ENCODE data around the gene TCERG1. TPM values are rescaled to one million over a fixed set of nuclear protein-coding genes. Genes with fewer than 3 reads are reported as not detected.

TCERG1 gene
- total RNA-seq, 1 experiment from 2014 or later: 75.9 TPM

DNA sequence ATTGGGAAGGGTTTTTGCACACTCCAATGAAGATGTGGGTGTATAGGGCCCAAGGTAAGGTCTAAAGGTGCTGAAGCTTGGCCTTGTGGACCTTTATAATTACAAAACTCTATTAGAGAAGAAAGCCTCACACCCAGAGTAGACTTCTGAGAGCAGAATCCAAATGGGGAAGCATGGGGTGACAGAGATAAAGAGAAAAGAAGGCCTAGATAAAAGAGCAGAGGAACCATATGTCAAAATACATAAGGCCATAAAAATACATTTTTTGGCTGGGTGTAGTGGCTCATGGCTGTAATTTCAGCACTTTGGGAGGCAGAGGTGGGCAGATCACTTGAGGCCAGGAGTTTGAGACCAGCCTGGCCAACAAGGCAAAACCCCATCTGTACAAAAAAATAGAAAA is 27.4 kb upstream of the TCERG1 start:
- H3K27me3 ChIP-seq (ENCODE audit: control insufficient read depth, insufficient read depth, low read length): no peaks in the 10 kb centered on the region; the same call in 1 of the 2 replicates
- no peaks in the 10 kb centered on the region for H3K4me1 ChIP-seq (ENCODE audit: control insufficient read depth, insufficient read depth, low read length)
- H3K36me3 ChIP-seq (ENCODE audit: control insufficient read depth, insufficient read depth, low read length): no peaks in the 10 kb centered on the region
- intact Hi-C loops (cut with micrococcal nuclease; ENCODE audit: unreplicated experiment): no loop called here
- no peak for DNase-seq (ENCODE audit: low read depth, low spot score)
- no peak for ATAC-seq
- TF ChIP-seq POLR2AphosphoS5 (IDR thresholded peaks at IDR 0.05; ENCODE audit: low read depth, low read length) (no peak), TCF7L2 (IDR thresholded peaks at IDR 0.05; ENCODE audit: low read depth, low read length) (no peak), SIN3A (IDR thresholded peaks at IDR 0.05; ENCODE audit: borderline replicate concordance, insufficient read depth, low read depth, low read length) (no peak)
- TF ChIP-seq, protein P1, sequence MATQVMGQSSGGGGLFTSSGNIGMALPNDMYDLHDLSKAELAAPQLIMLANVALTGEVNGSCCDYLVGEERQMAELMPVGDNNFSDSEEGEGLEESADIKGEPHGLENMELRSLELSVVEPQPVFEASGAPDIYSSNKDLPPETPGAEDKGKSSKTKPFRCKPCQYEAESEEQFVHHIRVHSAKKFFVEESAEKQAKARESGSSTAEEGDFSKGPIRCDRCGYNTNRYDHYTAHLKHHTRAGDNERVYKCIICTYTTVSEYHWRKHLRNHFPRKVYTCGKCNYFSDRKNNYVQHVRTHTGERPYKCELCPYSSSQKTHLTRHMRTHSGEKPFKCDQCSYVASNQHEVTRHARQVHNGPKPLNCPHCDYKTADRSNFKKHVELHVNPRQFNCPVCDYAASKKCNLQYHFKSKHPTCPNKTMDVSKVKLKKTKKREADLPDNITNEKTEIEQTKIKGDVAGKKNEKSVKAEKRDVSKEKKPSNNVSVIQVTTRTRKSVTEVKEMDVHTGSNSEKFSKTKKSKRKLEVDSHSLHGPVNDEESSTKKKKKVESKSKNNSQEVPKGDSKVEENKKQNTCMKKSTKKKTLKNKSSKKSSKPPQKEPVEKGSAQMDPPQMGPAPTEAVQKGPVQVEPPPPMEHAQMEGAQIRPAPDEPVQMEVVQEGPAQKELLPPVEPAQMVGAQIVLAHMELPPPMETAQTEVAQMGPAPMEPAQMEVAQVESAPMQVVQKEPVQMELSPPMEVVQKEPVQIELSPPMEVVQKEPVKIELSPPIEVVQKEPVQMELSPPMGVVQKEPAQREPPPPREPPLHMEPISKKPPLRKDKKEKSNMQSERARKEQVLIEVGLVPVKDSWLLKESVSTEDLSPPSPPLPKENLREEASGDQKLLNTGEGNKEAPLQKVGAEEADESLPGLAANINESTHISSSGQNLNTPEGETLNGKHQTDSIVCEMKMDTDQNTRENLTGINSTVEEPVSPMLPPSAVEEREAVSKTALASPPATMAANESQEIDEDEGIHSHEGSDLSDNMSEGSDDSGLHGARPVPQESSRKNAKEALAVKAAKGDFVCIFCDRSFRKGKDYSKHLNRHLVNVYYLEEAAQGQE (IDR thresholded peaks at IDR 0.05; ENCODE audit: insufficient read depth in 1 of 2, low read depth in 2 of 2, low read length in 1 of 2): no peak
- TF ChIP-seq, protein P2, sequence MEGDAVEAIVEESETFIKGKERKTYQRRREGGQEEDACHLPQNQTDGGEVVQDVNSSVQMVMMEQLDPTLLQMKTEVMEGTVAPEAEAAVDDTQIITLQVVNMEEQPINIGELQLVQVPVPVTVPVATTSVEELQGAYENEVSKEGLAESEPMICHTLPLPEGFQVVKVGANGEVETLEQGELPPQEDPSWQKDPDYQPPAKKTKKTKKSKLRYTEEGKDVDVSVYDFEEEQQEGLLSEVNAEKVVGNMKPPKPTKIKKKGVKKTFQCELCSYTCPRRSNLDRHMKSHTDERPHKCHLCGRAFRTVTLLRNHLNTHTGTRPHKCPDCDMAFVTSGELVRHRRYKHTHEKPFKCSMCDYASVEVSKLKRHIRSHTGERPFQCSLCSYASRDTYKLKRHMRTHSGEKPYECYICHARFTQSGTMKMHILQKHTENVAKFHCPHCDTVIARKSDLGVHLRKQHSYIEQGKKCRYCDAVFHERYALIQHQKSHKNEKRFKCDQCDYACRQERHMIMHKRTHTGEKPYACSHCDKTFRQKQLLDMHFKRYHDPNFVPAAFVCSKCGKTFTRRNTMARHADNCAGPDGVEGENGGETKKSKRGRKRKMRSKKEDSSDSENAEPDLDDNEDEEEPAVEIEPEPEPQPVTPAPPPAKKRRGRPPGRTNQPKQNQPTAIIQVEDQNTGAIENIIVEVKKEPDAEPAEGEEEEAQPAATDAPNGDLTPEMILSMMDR (IDR thresholded peaks at IDR 0.05): no peak
- in situ Hi-C loops (cut with HindIII; ENCODE audit: low pct_unique_long_range_greater_than_20kb, low sequenced_read_pairs): no loop called here
- no peak overlapping the region for H3K4me3 ChIP-seq (ENCODE audit: low read depth in 2 of 2, low read length in 2 of 2)
- H3K27ac ChIP-seq (ENCODE audit: low read length): no peak overlapping the region
- BruUV-seq (replicated peaks): no TSS peak
- POLR2A ChIA-PET: no interaction called here
- CTCF ChIA-PET: no interaction called here
- no peaks in the 10 kb centered on the region for H3K9me3 ChIP-seq (ENCODE audit: control insufficient read depth, insufficient read depth, low read depth, low read length)

DNA sequence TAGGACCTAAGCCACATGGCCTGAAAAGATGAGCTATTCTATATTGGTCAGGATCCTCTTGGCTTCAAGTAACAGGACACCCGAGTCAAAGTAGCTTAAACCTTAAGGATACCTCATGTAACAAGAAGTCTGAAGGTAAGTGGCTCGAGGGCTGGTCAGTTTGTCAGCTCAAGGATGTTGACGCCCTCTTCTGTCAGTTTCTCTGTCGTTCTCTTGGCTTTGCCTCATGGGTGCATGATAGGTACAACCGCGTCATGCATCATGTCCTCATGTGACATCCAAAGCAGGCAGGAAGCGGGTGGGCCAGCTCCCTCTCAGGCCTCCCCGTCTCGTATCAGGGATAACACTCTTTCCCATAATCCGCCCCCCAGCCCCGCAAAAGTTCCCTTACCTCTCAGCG is 22.1 kb upstream of the TCERG1 start:
- no peaks in the 10 kb centered on the region for H3K9me3 ChIP-seq (ENCODE audit: control insufficient read depth, insufficient read depth, low read depth, low read length)
- H3K36me3 ChIP-seq (ENCODE audit: control insufficient read depth, insufficient read depth, low read length): no peaks in the 10 kb centered on the region
- H3K27ac ChIP-seq (ENCODE audit: low read length): no peak overlapping the region
- DNase-seq (ENCODE audit: low read depth, low spot score): no peak
- in situ Hi-C loops (cut with HindIII; ENCODE audit: low pct_unique_long_range_greater_than_20kb, low sequenced_read_pairs): no loop called here
- 0 out of 2 replicates have a peak, but pooled peaks cover 2% of the 10 kb centered on the region for H3K4me1 ChIP-seq (ENCODE audit: control insufficient read depth, insufficient read depth, low read length)
- no peaks in the 10 kb centered on the region; the same call in 1 of the 2 replicates for H3K27me3 ChIP-seq (ENCODE audit: control insufficient read depth, insufficient read depth, low read length)
- H3K4me3 ChIP-seq (ENCODE audit: low read depth in 2 of 2, low read length in 2 of 2): no peak overlapping the region
- CTCF ChIA-PET: interaction anchor here (0.6 kb wide), 1 partner anchor 541 kb away, joined by 3 read pairs; no protein-coding TSS in a partner anchor
- BruUV-seq (replicated peaks): no TSS peak
- POLR2A ChIA-PET: no interaction called here
- peak; percentile 49; the same call in 1 of the 2 replicates for ATAC-seq
- intact Hi-C loops (cut with micrococcal nuclease; ENCODE audit: unreplicated experiment): no loop called here
- TF ChIP-seq, protein P2 (IDR thresholded peaks at IDR 0.05): peak; percentile 27; the same call in 1 of the 2 replicates
- TF ChIP-seq TCF7L2 (IDR thresholded peaks at IDR 0.05; ENCODE audit: low read depth, low read length) (no peak), POLR2AphosphoS5 (IDR thresholded peaks at IDR 0.05; ENCODE audit: low read depth, low read length) (no peak), SIN3A (IDR thresholded peaks at IDR 0.05; ENCODE audit: borderline replicate concordance, insufficient read depth, low read depth, low read length) (no peak)
- TF ChIP-seq, protein P1 (IDR thresholded peaks at IDR 0.05; ENCODE audit: insufficient read depth in 1 of 2, low read depth in 2 of 2, low read length in 1 of 2): no peak
